ENCODE data around the gene ARL6. TPM values are rescaled to one million over a fixed set of nuclear protein-coding genes. Genes with fewer than 3 reads are reported as not detected.

Gene ARL6
- total and polyA plus RNA-seq, 2 of the 8 experiments (the other 6 are each of a cell fraction or from before 2014, with no cell fraction given): 1.8 to 12.0 TPM

DNA sequence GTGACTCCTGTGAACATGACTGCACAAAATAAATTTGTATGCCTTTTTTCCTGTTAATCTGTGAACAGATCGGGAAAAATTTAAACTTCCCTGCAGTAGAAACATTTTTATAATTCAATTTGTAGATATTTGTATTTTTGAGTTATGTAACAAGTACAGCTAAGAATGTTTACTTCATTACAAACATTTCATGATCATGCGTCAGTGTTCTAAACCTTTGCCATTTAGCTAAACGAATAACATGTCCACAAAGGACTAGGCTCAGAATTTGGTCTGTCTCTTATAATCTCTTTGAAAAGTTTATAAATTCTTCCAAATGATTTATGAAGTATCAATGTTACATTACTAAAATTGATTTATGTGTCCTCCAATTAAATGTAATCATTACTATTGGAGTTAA is 39.9 kb downstream of the ARL6 start (continued):
- TF ChIP-seq, protein P1, sequence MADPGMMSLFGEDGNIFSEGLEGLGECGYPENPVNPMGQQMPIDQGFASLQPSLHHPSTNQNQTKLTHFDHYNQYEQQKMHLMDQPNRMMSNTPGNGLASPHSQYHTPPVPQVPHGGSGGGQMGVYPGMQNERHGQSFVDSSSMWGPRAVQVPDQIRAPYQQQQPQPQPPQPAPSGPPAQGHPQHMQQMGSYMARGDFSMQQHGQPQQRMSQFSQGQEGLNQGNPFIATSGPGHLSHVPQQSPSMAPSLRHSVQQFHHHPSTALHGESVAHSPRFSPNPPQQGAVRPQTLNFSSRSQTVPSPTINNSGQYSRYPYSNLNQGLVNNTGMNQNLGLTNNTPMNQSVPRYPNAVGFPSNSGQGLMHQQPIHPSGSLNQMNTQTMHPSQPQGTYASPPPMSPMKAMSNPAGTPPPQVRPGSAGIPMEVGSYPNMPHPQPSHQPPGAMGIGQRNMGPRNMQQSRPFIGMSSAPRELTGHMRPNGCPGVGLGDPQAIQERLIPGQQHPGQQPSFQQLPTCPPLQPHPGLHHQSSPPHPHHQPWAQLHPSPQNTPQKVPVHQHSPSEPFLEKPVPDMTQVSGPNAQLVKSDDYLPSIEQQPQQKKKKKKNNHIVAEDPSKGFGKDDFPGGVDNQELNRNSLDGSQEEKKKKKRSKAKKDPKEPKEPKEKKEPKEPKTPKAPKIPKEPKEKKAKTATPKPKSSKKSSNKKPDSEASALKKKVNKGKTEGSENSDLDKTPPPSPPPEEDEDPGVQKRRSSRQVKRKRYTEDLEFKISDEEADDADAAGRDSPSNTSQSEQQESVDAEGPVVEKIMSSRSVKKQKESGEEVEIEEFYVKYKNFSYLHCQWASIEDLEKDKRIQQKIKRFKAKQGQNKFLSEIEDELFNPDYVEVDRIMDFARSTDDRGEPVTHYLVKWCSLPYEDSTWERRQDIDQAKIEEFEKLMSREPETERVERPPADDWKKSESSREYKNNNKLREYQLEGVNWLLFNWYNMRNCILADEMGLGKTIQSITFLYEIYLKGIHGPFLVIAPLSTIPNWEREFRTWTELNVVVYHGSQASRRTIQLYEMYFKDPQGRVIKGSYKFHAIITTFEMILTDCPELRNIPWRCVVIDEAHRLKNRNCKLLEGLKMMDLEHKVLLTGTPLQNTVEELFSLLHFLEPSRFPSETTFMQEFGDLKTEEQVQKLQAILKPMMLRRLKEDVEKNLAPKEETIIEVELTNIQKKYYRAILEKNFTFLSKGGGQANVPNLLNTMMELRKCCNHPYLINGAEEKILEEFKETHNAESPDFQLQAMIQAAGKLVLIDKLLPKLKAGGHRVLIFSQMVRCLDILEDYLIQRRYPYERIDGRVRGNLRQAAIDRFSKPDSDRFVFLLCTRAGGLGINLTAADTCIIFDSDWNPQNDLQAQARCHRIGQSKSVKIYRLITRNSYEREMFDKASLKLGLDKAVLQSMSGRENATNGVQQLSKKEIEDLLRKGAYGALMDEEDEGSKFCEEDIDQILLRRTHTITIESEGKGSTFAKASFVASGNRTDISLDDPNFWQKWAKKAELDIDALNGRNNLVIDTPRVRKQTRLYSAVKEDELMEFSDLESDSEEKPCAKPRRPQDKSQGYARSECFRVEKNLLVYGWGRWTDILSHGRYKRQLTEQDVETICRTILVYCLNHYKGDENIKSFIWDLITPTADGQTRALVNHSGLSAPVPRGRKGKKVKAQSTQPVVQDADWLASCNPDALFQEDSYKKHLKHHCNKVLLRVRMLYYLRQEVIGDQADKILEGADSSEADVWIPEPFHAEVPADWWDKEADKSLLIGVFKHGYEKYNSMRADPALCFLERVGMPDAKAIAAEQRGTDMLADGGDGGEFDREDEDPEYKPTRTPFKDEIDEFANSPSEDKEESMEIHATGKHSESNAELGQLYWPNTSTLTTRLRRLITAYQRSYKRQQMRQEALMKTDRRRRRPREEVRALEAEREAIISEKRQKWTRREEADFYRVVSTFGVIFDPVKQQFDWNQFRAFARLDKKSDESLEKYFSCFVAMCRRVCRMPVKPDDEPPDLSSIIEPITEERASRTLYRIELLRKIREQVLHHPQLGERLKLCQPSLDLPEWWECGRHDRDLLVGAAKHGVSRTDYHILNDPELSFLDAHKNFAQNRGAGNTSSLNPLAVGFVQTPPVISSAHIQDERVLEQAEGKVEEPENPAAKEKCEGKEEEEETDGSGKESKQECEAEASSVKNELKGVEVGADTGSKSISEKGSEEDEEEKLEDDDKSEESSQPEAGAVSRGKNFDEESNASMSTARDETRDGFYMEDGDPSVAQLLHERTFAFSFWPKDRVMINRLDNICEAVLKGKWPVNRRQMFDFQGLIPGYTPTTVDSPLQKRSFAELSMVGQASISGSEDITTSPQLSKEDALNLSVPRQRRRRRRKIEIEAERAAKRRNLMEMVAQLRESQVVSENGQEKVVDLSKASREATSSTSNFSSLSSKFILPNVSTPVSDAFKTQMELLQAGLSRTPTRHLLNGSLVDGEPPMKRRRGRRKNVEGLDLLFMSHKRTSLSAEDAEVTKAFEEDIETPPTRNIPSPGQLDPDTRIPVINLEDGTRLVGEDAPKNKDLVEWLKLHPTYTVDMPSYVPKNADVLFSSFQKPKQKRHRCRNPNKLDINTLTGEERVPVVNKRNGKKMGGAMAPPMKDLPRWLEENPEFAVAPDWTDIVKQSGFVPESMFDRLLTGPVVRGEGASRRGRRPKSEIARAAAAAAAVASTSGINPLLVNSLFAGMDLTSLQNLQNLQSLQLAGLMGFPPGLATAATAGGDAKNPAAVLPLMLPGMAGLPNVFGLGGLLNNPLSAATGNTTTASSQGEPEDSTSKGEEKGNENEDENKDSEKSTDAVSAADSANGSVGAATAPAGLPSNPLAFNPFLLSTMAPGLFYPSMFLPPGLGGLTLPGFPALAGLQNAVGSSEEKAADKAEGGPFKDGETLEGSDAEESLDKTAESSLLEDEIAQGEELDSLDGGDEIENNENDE (IDR thresholded peaks at IDR 0.05; ENCODE audit: insufficient replicate concordance, low read length): no peak
- no peak for TF ChIP-seq SRF (IDR thresholded peaks at IDR 0.05; ENCODE audit: low read depth, low read length)
- TF ChIP-seq TAF7 (optimal IDR thresholded peaks at IDR 0.05; ENCODE audit: borderline replicate concordance, low read depth, low read length): no peak
- no peak for TF ChIP-seq CREB1 (IDR thresholded peaks at IDR 0.05)
- TF ChIP-seq MAFK (IDR thresholded peaks at IDR 0.05; ENCODE audit: low read depth, low read length): no peak
- no peak for TF ChIP-seq POLR2AphosphoS5 (IDR thresholded peaks at IDR 0.05; ENCODE audit: low read depth, low read length)
- no peak for TF ChIP-seq RBBP5 (IDR thresholded peaks at IDR 0.05; ENCODE audit: borderline replicate concordance, low read depth, low read length)
- no peak for TF ChIP-seq TAF1 (IDR thresholded peaks at IDR 0.05; ENCODE audit: low read depth, low read length)
- TF ChIP-seq YY1 (IDR thresholded peaks at IDR 0.05; ENCODE audit: low read depth, low read length): no peak
- no peak for TF ChIP-seq ATF3 (IDR thresholded peaks at IDR 0.05; ENCODE audit: insufficient read depth, low read depth, low read length)
- no peak for TF ChIP-seq EP300 (IDR thresholded peaks at IDR 0.05; ENCODE audit: borderline replicate concordance in 1 of 2, low read depth in 2 of 2, low read length in 2 of 2)
- no peak for TF ChIP-seq CTBP2 (IDR thresholded peaks at IDR 0.05; ENCODE audit: borderline replicate concordance, insufficient read depth, insufficient read length, low read length)

Measured in H1 (cell line).